Measurements from ENCODE around the gene SMG5. TPM values are rescaled to one million over a fixed set of nuclear protein-coding genes. Genes with fewer than 3 reads are reported as not detected.

Gene SMG5
- polyA plus RNA-seq, 3 donors = 4.4 to 72.4 (median 7.0) TPM

DNA sequence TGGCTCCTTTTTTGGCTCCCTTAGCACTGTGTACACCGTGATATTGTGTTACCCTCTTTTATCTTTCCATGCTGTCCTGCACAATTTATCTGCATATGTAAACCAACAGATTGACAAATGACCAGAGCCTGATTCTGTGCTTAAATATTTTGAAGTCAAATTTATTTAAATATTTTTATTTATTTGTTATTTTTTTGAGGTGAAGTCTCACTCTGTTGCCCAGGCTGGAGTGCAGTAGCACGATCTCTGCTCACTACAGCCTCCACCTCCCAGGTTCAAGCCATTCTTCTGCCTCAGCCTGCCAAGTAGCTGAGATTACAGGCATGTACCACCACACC, 57.0 kb downstream of the SMG5 start:
- no peak for DNase-seq
- H3K4me3 ChIP-seq (replicated peaks in 1 of 3; ENCODE audit: low read depth in 2 of 3, low read length in 3 of 3) = no peak overlapping the region
- no peaks in the 10 kb centered on the region for H3K9me3 ChIP-seq (replicated peaks in 1 of 2; ENCODE audit: control insufficient read depth in 1 of 2, insufficient read depth in 1 of 2, low read length in 2 of 2)
- Mint-ChIP-seq H3K4me1 (peaks cover 4% of the 10 kb centered on the region), H3K27ac (peak overlapping the region in 4 of 7 donors; percentile 6 to 53 (median 29)), H3K27me3 (ENCODE audit: low read depth in 3 of 3) (no peaks in the 10 kb centered on the region), H3K9me3 (peaks cover 0 to 1% (median 0%) of the 10 kb centered on the region in 7 donors), H3K4me3 (no peak overlapping the region), H3K36me3 (peaks cover 63 to 73% of the 10 kb centered on the region in 2 donors)
- TF ChIP-seq, protein P1, sequence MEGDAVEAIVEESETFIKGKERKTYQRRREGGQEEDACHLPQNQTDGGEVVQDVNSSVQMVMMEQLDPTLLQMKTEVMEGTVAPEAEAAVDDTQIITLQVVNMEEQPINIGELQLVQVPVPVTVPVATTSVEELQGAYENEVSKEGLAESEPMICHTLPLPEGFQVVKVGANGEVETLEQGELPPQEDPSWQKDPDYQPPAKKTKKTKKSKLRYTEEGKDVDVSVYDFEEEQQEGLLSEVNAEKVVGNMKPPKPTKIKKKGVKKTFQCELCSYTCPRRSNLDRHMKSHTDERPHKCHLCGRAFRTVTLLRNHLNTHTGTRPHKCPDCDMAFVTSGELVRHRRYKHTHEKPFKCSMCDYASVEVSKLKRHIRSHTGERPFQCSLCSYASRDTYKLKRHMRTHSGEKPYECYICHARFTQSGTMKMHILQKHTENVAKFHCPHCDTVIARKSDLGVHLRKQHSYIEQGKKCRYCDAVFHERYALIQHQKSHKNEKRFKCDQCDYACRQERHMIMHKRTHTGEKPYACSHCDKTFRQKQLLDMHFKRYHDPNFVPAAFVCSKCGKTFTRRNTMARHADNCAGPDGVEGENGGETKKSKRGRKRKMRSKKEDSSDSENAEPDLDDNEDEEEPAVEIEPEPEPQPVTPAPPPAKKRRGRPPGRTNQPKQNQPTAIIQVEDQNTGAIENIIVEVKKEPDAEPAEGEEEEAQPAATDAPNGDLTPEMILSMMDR (IDR thresholded peaks at IDR 0.05) = peak; percentile 31
- H4K20me1 ChIP-seq (ENCODE audit: insufficient read depth, low read length) = no peaks in the 10 kb centered on the region
- H3K4me2 ChIP-seq (replicated peaks; ENCODE audit: extremely low read depth, low read length, poor library complexity, severe bottlenecking) = no peak overlapping the region
- no peak overlapping the region for H2AFZ ChIP-seq (ENCODE audit: insufficient read depth, low read depth, low read length, poor library complexity, severe bottlenecking)
- peaks cover 49 to 73% of the 10 kb centered on the region in 2 donors for H3K36me3 ChIP-seq (replicated peaks in 1 of 2; ENCODE audit: control insufficient read depth in 1 of 2, insufficient read depth in 2 of 2, low read length in 2 of 2)
- H3K27me3 ChIP-seq (ENCODE audit: control insufficient read depth in 2 of 2, insufficient read depth in 2 of 2, low read length in 2 of 2) = no peaks in the 10 kb centered on the region
- no CpG with 5 or more reads among the region's 2 CpGs for WGBS (ENCODE audit: insufficient coverage)
- H3K79me2 ChIP-seq (ENCODE audit: insufficient read depth, low read length) = peaks cover 5% of the 10 kb centered on the region
- no peak overlapping the region for H3K9ac ChIP-seq (ENCODE audit: insufficient read depth, low read length, poor library complexity, severe bottlenecking)
- H3K4me1 ChIP-seq (ENCODE audit: control insufficient read depth in 1 of 2, insufficient read depth in 2 of 2, low read length in 2 of 2) = no peaks in the 10 kb centered on the region
- intact Hi-C loops (cut with micrococcal nuclease) = loop anchor here (2.0 to 5.0 kb wide), 4 partner anchors 77 to 135 kb away; no protein-coding TSS in a partner anchor
- no peak overlapping the region for H3K27ac ChIP-seq (ENCODE audit: low read depth in 1 of 2, low read length in 2 of 2)

- H3K9me3 Mint-ChIP-seq = no peaks in the 10 kb centered on the region
- Histone ChIP-seq H3K4me3 (replicated peaks in 1 of 3; ENCODE audit: low read depth in 2 of 3, low read length in 3 of 3) (no peak overlapping the region), H3K4me1 (ENCODE audit: control insufficient read depth in 1 of 2, insufficient read depth in 2 of 2, low read length in 2 of 2) (peaks cover 22 to 24% of the 10 kb centered on the region in 2 donors), H3K9me3 (replicated peaks in 1 of 2; ENCODE audit: control insufficient read depth in 1 of 2, insufficient read depth in 1 of 2, low read length in 2 of 2) (no peaks in the 10 kb centered on the region), H4K20me1 (ENCODE audit: insufficient read depth, low read length) (no peaks in the 10 kb centered on the region), H3K27ac (ENCODE audit: low read depth in 1 of 2, low read length in 2 of 2) (peak overlapping the region in 1 of 2 donors; percentile 20), H3K27me3 (ENCODE audit: control insufficient read depth in 2 of 2, insufficient read depth in 2 of 2, low read length in 2 of 2) (no peaks in the 10 kb centered on the region), H2AFZ (ENCODE audit: insufficient read depth, low read depth, low read length, poor library complexity, severe bottlenecking) (no peak overlapping the region), H3K79me2 (ENCODE audit: insufficient read depth, low read length) (peaks cover 24% of the 10 kb centered on the region), H3K9ac (ENCODE audit: insufficient read depth, low read length, poor library complexity, severe bottlenecking) (no peak overlapping the region), H3K36me3 (replicated peaks in 1 of 2; ENCODE audit: control insufficient read depth in 1 of 2, insufficient read depth in 2 of 2, low read length in 2 of 2) (peaks cover 43 to 53% of the 10 kb centered on the region in 2 donors), H3K4me2 (replicated peaks; ENCODE audit: extremely low read depth, low read length, poor library complexity, severe bottlenecking) (no peak overlapping the region)
- H3K4me3 Mint-ChIP-seq = no peak overlapping the region
- no peaks in the 10 kb centered on the region for H3K27me3 Mint-ChIP-seq (ENCODE audit: low read depth in 3 of 3)
- peak overlapping the region in 3 of 7 donors; percentile 1 to 62 (median 26) for H3K27ac Mint-ChIP-seq
- intact Hi-C loops (cut with micrococcal nuclease) = no loop called here
- H3K4me1 Mint-ChIP-seq = peaks cover 22% of the 10 kb centered on the region
- 94% methylated on average over 6 of the region's 13 CpGs for WGBS (ENCODE audit: insufficient coverage)
- no peak for DNase-seq
- peaks cover 53 to 63% of the 10 kb centered on the region in 2 donors for H3K36me3 Mint-ChIP-seq
- TF ChIP-seq, protein P1 (IDR thresholded peaks at IDR 0.05) = no peak
These were observed 60.5 kb downstream of the SMG5 start for GRCh38 chr1:156221986-156222692.

Measured in CD14-positive monocyte (primary cell).